NCI-H82 treated with DMSO at 0.1 percent for 48 hours (cell line): Measurements from ENCODE around the gene PRR9.
A peak's percentile ranks its signal among the peaks of the same experiment; 100 is the strongest.
"Not testable (repeated sequence)": the region's sequence is repeated elsewhere in the genome, so short reads cannot be mapped to it uniquely, and the experiment has no call there.

ENCODE experiments used
- DNase-seq: peaks from one replicate; lab custom pipeline; 2025; ENCODE audit not compliant: unreplicated experiment; lab: John Stamatoyannopoulos, UW

PRR9 gene

DNA sequence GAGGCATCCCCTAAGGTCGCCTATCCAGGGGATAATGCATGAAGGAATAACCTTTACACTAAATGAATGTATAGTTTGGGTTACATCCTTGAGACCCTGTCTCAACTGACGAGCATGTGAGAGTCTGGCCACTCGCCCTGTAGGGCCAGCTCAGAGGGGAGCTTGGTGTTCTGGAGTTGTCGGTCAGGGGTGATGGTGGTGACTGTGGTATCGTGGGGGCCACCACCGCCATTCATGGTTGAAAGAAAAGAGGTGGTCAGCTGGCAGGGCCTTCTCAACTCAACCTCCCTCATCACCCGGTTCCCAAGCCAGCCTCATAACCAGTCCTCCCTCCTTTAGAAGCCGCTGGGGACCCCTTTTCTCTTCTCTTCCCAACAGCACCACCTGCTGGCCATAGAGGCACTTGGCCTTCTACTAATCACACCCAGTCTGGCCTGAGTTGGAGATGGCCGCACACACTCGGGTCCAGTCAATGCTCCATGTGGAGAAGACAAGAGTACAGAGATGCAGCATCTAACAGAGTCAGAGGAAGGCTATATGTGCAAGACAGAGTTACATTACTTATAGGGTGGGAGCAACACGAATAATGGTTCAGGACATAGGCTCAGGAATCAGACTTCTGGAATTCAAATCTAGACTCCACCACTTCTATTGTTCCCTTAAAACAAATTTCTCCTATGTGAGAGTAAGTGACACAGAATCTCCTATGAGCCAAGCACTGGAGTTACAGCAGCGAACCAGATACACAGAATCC is 11.9 kb downstream of the PRR9 start:
- not testable (repeated sequence) for DNase-seq

- no peak for DNase-seq
These were observed 14.0 kb downstream of the PRR9 start for GRCh38 chr1:153231363-153231762.

DNA sequence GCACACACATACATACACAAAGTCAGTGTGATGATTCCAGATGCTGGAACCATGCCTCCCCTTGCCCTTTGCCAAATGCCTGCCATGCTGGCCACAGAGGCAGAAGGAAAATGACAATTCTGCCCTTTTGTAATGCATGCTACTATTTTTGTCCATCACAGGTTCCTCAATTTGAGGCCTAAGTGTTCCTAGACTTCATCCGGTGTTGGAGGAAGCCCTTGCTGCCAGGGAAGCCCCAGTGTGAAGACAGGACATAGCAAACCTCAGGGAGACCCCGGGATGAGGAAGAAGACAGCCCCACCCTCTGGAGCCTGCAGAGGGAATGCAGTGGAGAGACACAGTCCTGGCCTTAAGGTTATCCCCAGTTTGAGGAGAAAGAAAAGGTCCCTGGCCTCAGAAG is 14.4 kb downstream of the PRR9 start:
- no peak for DNase-seq

DNA sequence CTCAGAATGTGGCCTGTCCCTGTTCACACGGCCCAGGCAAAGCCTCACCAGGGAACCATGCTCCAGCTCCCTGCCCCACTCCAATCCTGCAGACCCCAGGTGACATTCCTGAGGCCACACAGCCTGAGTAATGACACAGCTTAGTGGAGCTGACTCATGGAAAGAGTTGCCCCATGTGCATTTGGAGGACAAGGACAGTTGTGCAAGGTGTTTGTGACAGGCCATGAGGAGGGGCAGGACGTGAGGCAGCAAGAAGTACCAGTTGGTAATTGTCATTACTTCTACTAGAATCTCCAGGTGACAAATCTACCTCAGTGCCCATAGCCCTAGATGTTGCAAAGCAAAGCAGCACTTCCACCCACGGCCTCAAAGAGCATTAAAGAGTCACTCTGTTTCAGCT is 15.2 kb downstream of the PRR9 start:
- no peak for DNase-seq

- no peak for DNase-seq
These were observed 16.1 kb downstream of the PRR9 start for GRCh38 chr1:153233448-153233847.

GRCh38 chr1:153238527-153238926 is 21.1 kb downstream of the PRR9 start:
- no peak for DNase-seq

GRCh38 chr1:153242160-153242559 is 24.8 kb downstream of the PRR9 start:
- DNase-seq = no peak

GRCh38 chr1:153245466-153245865 is 28.1 kb downstream of the PRR9 start:
- no peak for DNase-seq

DNA sequence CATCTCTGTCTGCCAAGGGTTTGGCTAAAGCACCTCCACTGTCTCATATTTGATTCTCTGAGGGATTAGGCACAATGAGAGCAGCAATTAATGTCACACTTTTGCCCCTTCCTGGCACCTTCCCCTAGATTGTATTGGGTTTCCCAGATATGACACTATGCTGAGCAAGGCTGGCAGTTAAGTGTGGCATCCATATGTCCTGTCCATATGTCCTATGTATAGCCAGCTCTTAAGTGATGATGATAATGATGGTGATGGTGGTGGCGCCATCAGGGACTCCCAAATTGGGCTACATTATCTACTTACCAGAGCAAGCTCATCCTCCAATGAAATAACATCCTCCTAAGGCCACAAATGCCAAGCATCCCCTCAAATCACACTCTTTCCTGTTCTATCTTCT is 28.6 kb downstream of the PRR9 start:
- DNase-seq = no peak

- no peak for DNase-seq
These were observed 29.4 kb downstream of the PRR9 start for GRCh38 chr1:153246825-153247224.

DNA sequence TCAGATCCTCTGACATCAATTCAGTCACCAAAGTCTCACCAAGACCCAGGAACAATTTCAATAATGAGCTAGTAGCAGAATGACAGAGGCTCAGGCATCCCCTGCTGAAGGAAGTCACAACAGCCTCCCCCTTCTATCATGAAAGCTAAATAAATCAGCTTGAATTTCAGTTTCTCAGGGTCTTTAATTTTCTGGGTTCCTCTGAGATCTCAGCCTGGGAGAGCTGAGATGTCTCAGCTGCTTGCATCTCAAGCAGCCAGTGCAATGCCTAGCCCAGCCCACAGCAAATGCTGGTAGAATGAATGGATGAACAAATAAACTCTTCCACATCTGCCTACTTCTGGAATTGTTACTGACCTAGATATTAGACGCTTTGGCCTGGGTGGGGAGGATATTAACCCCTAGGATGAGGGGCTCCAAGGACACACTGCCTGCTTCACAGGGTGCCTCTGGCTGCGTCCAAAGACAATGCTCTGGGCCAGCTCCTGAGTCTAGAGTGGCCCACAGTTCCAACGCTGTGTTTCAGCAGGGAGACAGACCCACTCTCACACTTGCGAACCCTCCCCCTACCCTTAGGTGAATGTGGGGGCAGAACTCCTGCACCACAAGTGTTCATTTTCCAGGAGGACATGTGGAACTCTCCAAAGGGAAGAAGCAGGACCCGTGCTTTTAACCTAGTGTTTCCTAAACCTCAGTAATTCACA is 30.9 kb downstream of the PRR9 start:
- no peak for DNase-seq

DNA sequence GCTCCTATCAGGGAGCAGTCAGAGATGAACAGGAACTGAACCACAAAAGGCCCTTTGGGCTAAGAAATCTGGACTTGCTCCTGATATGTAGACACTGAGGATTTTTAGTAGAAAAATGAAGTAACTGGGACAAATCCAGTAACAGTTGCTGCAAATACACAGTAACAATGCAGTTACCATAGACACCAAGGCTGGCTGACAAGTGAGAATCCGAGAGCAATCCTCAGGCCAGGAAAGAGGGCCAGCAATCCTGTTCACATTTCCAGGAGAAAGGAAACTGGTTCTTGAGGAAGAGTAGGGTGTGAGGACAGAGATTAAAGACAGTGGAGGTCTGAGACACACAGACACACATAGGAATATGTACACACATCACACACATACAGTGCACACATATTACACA is 32.8 kb downstream of the PRR9 start:
- DNase-seq = no peak

DNA sequence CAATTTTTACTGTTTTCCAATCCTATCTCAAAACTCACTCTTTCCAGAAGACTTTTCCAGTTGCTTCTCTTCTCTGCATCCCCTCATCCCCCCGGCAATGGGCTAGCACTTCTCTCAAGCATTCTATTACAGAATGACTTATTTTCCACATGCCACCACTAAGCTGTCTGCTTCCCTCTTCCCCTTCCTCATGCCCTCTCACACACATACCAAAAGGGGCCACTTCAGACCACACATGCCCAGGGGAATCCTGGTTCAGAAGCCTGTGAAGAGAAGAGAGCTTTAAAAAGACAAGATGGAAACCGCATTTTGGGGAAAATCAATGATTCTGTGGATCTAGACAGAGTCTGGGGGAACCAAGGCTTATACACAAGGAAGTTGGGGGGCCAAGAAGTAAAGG is 33.7 kb downstream of the PRR9 start:
- no peak for DNase-seq

DNA sequence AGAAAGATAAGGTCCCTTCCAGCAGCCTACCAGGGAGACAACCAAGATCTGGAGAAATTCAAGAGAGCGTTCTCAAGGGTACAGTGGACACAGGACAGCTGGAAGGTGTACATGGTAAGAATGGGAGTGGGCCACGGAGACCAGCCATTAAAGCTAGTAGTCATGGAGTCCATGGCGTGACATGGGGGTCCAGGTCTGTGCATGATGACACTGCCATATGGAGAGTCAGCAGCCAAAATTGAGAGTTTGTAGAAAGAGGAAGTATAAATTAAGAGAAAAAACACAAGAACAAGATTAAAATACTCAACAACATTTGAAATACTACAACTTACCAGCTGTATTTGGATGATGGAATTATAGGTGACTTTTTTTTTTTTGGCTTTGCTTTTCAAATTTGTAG is 34.2 kb downstream of the PRR9 start:
- DNase-seq = no peak

- peak; percentile 88 for DNase-seq
These were observed 34.6 kb downstream of the PRR9 start for GRCh38 chr1:153251988-153252387.

- peak; percentile 93 for DNase-seq
These were observed 35.7 kb downstream of the PRR9 start for GRCh38 chr1:153253076-153253475.

GRCh38 chr1:153253693-153254092 is 36.3 kb downstream of the PRR9 start:
- DNase-seq = no peak

GRCh38 chr1:153259387-153259786 is 42.0 kb downstream of the PRR9 start, which contains the start of gene LORICRIN:
TSS of gene LORICRIN (plus strand) at chr1:153259687. CDS start at chr1:153260950, 1,263 bp downstream.
- DNase-seq = no peak

GRCh38 chr1:153260585-153261280 is 43.3 kb downstream of the PRR9 start:
- no peak for DNase-seq

DNA sequence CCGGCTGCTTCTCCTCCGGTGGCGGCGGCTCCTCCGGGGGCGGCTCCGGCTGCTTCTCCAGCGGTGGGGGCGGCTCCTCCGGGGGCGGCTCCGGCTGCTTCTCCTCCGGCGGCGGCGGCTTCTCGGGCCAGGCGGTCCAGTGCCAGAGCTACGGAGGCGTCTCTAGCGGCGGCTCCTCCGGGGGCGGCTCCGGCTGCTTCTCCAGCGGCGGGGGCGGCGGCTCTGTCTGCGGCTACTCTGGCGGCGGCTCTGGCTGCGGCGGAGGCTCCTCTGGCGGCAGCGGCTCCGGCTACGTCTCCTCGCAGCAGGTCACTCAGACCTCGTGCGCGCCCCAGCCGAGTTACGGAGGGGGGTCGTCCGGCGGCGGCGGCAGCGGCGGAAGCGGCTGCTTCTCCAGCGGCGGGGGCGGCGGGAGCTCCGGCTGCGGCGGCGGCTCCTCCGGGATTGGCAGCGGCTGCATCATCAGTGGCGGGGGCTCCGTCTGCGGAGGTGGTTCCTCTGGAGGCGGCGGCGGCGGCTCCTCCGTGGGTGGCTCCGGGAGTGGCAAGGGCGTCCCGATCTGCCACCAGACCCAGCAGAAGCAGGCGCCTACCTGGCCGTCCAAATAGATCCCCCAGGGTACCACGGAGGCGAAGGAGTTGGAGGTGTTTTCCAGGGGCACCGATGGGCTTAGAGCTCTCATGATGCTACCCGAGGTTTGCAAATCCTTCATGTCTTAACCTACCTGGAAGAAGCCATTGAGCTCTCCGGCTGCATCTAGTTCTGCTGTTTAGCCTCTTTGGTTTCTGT is 44.1 kb downstream of the PRR9 start:
- DNase-seq = no peak

DNA sequence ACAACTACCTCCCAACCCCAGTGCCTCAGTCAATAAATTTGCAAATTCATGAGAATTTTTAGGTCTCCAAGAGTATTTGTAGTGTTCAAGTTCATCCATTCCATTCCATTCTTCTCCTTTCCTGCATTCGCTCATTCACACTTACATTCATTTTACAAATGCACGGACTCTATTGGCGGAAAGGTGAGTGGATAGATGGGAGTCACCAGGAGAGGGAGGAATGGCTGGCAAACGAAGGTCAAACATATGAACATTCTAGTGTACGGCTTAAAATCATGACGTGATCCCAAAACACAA is 44.6 kb downstream of the PRR9 start:
- no peak for DNase-seq
